Activated CD8-positive, alpha-beta T cell treated with anti-CD3 and anti-CD28 coated beads for 36 hours (primary cell): Measurements from ENCODE around the gene ALDOC. TPM values are rescaled to one million over a fixed set of nuclear protein-coding genes. Genes with fewer than 3 reads are reported as not detected.

ENCODE experiments used
- ATAC-seq: fragments of 200-7000 bp; cut with Tn5 transposase; one replicate; pipeline ENCODE4 v1.10.0; 2021; ENCODE audit warnings: mild to moderate bottlenecking, moderate library complexity
- CTCF ChIA-PET: fragments of 350-600 bp; sonication (Branson Sonifier 250); formaldehyde crosslinking; loops from one replicate; lab custom pipeline; 2021; ENCODE audit warnings: antibody characterized with exemption; lab: Charles Lee
- POLR2A ChIA-PET: fragments of 350-600 bp; sonication (Branson Sonifier 250); formaldehyde crosslinking; loops from one replicate; lab custom pipeline; 2021; ENCODE audit warnings: antibody characterized with exemption; lab: Charles Lee
- DNase-seq: peaks from one replicate; pipeline ENCODE4 v3.0.0-alpha.2; 2020
- H3K27ac Mint-ChIP-seq: one replicate; pipeline ENCODE4 v1.8.0; 2021; ENCODE audit warnings: mild to moderate bottlenecking, mixed read lengths
- H3K27me3 Mint-ChIP-seq: one replicate; pipeline ENCODE4 v1.8.0; 2021; ENCODE audit warnings: mixed read lengths
- H3K36me3 Mint-ChIP-seq: one replicate; pipeline ENCODE4 v1.8.0; 2021; ENCODE audit warnings: low read depth, mixed read lengths
- H3K4me1 Mint-ChIP-seq: one replicate; pipeline ENCODE4 v1.8.0; 2021; ENCODE audit warnings: low read depth, mixed read lengths
- H3K4me3 Mint-ChIP-seq: one replicate; pipeline ENCODE4 v1.8.0; 2021; ENCODE audit warnings: mild to moderate bottlenecking, moderate library complexity, mixed read lengths
- H3K9me3 Mint-ChIP-seq: one replicate; pipeline ENCODE4 v1.8.0; 2021; ENCODE audit warnings: mixed read lengths
- intact Hi-C: fragments of 100-400 bp; cut with micrococcal nuclease; formaldehyde crosslinking; loops from one replicate; pipeline ENCODE4 v1.10.0; 2022
- total RNA-seq, 2 experiments: library from RNA; stranded (reverse); gene quantifications; one replicate each; pipeline ENCODE4 v1.2.3, GENCODE V29; 2021
- TF ChIP-seq, protein P1 (sequence below): fragments of 200-600 bp; IDR thresholded peaks from one replicate; pipeline ENCODE4 v1.8.0; 2022; ENCODE audit warnings: antibody characterized with exemption, mild to moderate bottlenecking

Gene ALDOC
- total RNA-seq, 2 experiments from 2014 or later: 142 to 146 TPM

- ChIA-PET CTCF (interaction anchor here (0.8 to 2.6 kb wide), 2 partner anchors 11 to 18 kb away, joined by 5 to 7 read pairs; no protein-coding TSS in a partner anchor), POLR2A (no interaction called here)
These were observed 47.7 kb downstream of the ALDOC start for GRCh38 chr17:28529013-28529400.

GRCh38 chr17:28528327-28529012 lies 48.2 kb downstream of the ALDOC start:
- Mint-ChIP-seq H3K36me3 (no peaks in the 10 kb centered on the region), H3K9me3 (no peaks in the 10 kb centered on the region), H3K27me3 (no peaks in the 10 kb centered on the region), H3K4me3 (no peak overlapping the region), H3K27ac (no peak overlapping the region), H3K4me1 (no peaks in the 10 kb centered on the region)
- intact Hi-C loops: no loop called here
- DNase-seq (no peak), ATAC-seq (no peak)
- ChIA-PET CTCF (interaction anchor here (0.8 to 2.6 kb wide), 2 partner anchors 12 to 19 kb away, joined by 5 to 7 read pairs; no protein-coding TSS in a partner anchor), POLR2A (no interaction called here)
- TF ChIP-seq, protein P1, sequence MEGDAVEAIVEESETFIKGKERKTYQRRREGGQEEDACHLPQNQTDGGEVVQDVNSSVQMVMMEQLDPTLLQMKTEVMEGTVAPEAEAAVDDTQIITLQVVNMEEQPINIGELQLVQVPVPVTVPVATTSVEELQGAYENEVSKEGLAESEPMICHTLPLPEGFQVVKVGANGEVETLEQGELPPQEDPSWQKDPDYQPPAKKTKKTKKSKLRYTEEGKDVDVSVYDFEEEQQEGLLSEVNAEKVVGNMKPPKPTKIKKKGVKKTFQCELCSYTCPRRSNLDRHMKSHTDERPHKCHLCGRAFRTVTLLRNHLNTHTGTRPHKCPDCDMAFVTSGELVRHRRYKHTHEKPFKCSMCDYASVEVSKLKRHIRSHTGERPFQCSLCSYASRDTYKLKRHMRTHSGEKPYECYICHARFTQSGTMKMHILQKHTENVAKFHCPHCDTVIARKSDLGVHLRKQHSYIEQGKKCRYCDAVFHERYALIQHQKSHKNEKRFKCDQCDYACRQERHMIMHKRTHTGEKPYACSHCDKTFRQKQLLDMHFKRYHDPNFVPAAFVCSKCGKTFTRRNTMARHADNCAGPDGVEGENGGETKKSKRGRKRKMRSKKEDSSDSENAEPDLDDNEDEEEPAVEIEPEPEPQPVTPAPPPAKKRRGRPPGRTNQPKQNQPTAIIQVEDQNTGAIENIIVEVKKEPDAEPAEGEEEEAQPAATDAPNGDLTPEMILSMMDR: no peak

More at GRCh38 chr17:28529013-28529400, 47.7 kb downstream of the ALDOC start:
- Mint-ChIP-seq H3K27me3 (no peaks in the 10 kb centered on the region), H3K9me3 (no peaks in the 10 kb centered on the region), H3K4me3 (no peak overlapping the region), H3K4me1 (no peaks in the 10 kb centered on the region), H3K27ac (no peak overlapping the region), H3K36me3 (no peaks in the 10 kb centered on the region)
- no peak for ATAC-seq
- TF ChIP-seq, protein P1: no peak
- no peak for DNase-seq
- intact Hi-C loops: no loop called here

DNA sequence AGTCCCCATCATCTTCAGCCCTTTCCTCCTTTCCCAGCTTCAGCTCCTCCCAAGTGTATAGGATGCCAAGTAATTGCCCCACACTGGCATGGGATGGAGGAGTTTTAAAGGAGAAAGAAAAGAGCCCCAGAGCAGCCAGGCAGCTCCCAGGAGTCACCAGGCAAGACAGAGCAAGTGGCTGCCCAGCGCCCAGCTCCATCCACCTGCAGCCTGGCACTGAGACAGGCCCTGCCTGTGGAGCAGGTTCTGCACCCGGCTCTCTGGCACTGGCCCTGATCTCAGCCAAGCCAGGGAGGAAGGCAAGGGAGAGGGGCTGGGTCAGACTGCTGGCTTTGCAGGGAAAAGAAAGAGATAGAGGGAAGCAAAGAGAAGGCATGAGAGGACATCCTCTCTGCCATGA lies 48.8 kb downstream of the ALDOC start:
- no peaks in the 10 kb centered on the region for H3K9me3 Mint-ChIP-seq
- intact Hi-C loops: no loop called here
- ATAC-seq: no peak
- no peak for DNase-seq
- CTCF ChIA-PET: interaction anchor here (0.8 to 2.6 kb wide), 2 partner anchors 13 to 20 kb away, joined by 5 to 7 read pairs; no protein-coding TSS in a partner anchor
- H3K36me3 Mint-ChIP-seq: no peaks in the 10 kb centered on the region
- POLR2A ChIA-PET: interaction anchor here (0.6 kb wide), 1 partner anchor 13 kb away, joined by 4 read pairs; no protein-coding TSS in a partner anchor
- TF ChIP-seq, protein P1: no peak
- no peaks in the 10 kb centered on the region for H3K27me3 Mint-ChIP-seq
- no peaks in the 10 kb centered on the region for H3K4me1 Mint-ChIP-seq
- no peak overlapping the region for H3K27ac Mint-ChIP-seq
- H3K4me3 Mint-ChIP-seq: no peak overlapping the region

- H3K27ac Mint-ChIP-seq: no peak overlapping the region
- DNase-seq: no peak
- ATAC-seq: no peak
- ChIA-PET POLR2A (interaction anchor here (0.6 kb wide), 1 partner anchor 14 kb away, joined by 4 read pairs; no protein-coding TSS in a partner anchor), CTCF (no interaction called here)
- H3K27me3 Mint-ChIP-seq: no peaks in the 10 kb centered on the region
- H3K9me3 Mint-ChIP-seq: no peaks in the 10 kb centered on the region
- TF ChIP-seq, protein P1: no peak
- no peak overlapping the region for H3K4me3 Mint-ChIP-seq
- no peaks in the 10 kb centered on the region for H3K36me3 Mint-ChIP-seq
- intact Hi-C loops: no loop called here
- no peaks in the 10 kb centered on the region for H3K4me1 Mint-ChIP-seq
These were observed 49.5 kb downstream of the ALDOC start for GRCh38 chr17:28527181-28527681.

- Mint-ChIP-seq H3K9me3 (no peaks in the 10 kb centered on the region), H3K36me3 (no peaks in the 10 kb centered on the region), H3K4me1 (no peaks in the 10 kb centered on the region), H3K4me3 (no peak overlapping the region), H3K27ac (no peak overlapping the region), H3K27me3 (no peaks in the 10 kb centered on the region)
- TF ChIP-seq, protein P1: no peak
- intact Hi-C loops: no loop called here
- ATAC-seq (no peak), DNase-seq (no peak)
- CTCF ChIA-PET: interaction anchor here (1.6 kb wide), 1 partner anchor 23 kb away, joined by 6 read pairs; no protein-coding TSS in a partner anchor
- POLR2A ChIA-PET: no interaction called here
These were observed 50.3 kb downstream of the ALDOC start for GRCh38 chr17:28526381-28526780.
